Heart left ventricle (tissue), 16 donors: ENCODE results near the gene BIRC2. TPM values are rescaled to one million over a fixed set of nuclear protein-coding genes. Genes with fewer than 3 reads are reported as not detected.

Experiments used
- ATAC-seq, 4 donors: fragments of 200-7000 bp; cut with Tn5 transposase; one replicate each; pipeline ENCODE4 v1.9.1; 2020 to 2022; ENCODE audit warnings: moderate library complexity in 4 of 4, mild to moderate bottlenecking in 3 of 4, moderate number of reproducible peaks in 1 of 4
- DNase-seq, 5 donors: peaks; one replicate each; pipeline ENCODE4 v3.0.0-alpha.2; 2020
- H3K27ac ChIP-seq, 12 donors: fragments of 200-600 bp; sonication (generic) in 4 of 12; one replicate each; pipeline versions ENCODE4 v1.5.0 to v1.8.0; 2016 to 2022; ENCODE audit warnings: mild to moderate bottlenecking in 2 of 12
- H3K27me3 ChIP-seq, 9 donors: fragments of 200-600 bp; sonication (generic) in 2 of 9; one replicate each; pipeline versions ENCODE4 v1.5.1 to v1.8.0; 2016 to 2022; ENCODE audit warnings: mild to moderate bottlenecking in 3 of 9
- H3K36me3 ChIP-seq, 9 donors: fragments of 200-600 bp; sonication (generic) in 2 of 9; one replicate each; pipeline versions ENCODE4 v1.5.0 to v1.8.0; 2018 to 2022; ENCODE audit warnings: mild to moderate bottlenecking in 2 of 9
- H3K4me1 ChIP-seq, 12 donors: fragments of 200-600 bp; sonication (generic) in 4 of 12; one replicate each; pipeline versions ENCODE4 v1.5.0 to v1.8.0; 2016 to 2022; ENCODE audit warnings: mild to moderate bottlenecking in 3 of 12
- H3K4me3 ChIP-seq, 12 donors: fragments of 200-600 bp; sonication (generic) in 4 of 12; one replicate each; pipeline versions ENCODE4 v1.5.0 to v1.8.0; 2017 to 2022; ENCODE audit warnings: mild to moderate bottlenecking in 9 of 12, moderate library complexity in 4 of 12
- H3K9me3 ChIP-seq, 12 donors: fragments of 200-600 bp; sonication (generic) in 4 of 12; one replicate each; pipeline versions ENCODE4 v1.5.0 to v1.8.0; 2016 to 2022; ENCODE audit warnings: mild to moderate bottlenecking in 1 of 12
- CTCF ChIP-seq, 12 donors: fragments of 200-600 bp; sonication (generic) in 4 of 12; IDR thresholded peaks; one replicate each; pipeline versions ENCODE4 v1.5.0 to v1.8.0; 2018 to 2022; ENCODE audit warnings: antibody characterized with exemption in 12 of 12, mild to moderate bottlenecking in 5 of 12
- POLR2A ChIP-seq, 2 donors: fragments of 450-650 bp; IDR thresholded peaks; one replicate each; pipeline ENCODE4 v1.6.1; 2017; ENCODE audit warnings: antibody characterized with exemption in 2 of 2, mild to moderate bottlenecking in 2 of 2, moderate library complexity in 2 of 2
- WGBS, 4 donors: extraction: QIAGEN DNeasy Blood & Tissue Kit in 2 of 4; methylation state at CpG; one replicate each; pipeline versions ENCODE4 v1.1.5 to v1.1.7; 2013 to 2018; 5-methylcytosine and 5-hydroxymethylcytosine counted together
- intact Hi-C, 10 donors: fragments of 100-400 bp; cut with DNase I; formaldehyde crosslinking; loops; one replicate each; pipeline versions ENCODE4 v1.11.1 to v1.14.2; 2022
- polyA plus RNA-seq, 2 donors: library from polyadenylated mRNA; stranded (reverse); fragments of 200-250 nt; gene quantifications; one replicate each; pipeline ENCODE4 v1.2.3, GENCODE V29; 2013
- total RNA-seq, 9 donors: library from RNA; depleted of rRNA in 2 of 9; stranded (reverse); fragments of >200 nt in 2 of 9; fragmentation: NEBNext Ultra II Directional in 3 of 9; extraction: Animal tissue kit (Norgen Biotek cat#: 25700) in 3 of 9; gene quantifications; one replicate each; pipeline versions ENCODE4 v1.1.0 to v1.2.4, GENCODE V29; 2016 to 2023
- donor health status: ischemic (EF 13 %, LVEDD 7.1; RV severe dilation, severe dysfunction).
- donor health status: healthy with polysubstance abuse.
- donor health status: DM: no; HTN: yes; CAD: no.
- donor health status: DM: no; HTN: no; CAD: no.
- donor health status: ischemic (EF 25% LVEDD 6.9; RV normal size, moderate dysfunction).
- donor health status: ischemic (EF 25% LVEDD 5.7; RV mildly dilated, moderate dysfunction).
- donor health status: healthy.
- donor health status: DM: yes; HTN: yes; CAD: no.
- donor health status: ischemic (EF 35%, LVEDD 5.7; RV mildly dilated, moderate dysfunction).
- donor health status: nonischemic (EF 11% LVEDD 7.7; RV severe dilation, severe dysfunction).
- donor health status: DM: yes; HTN: yes; CAD: no.
- donor health status: PGD.
- donor health status: ischemic (EF 29% LVEDD 5.4; RV normal size, mild dysfunction).
- donor health status: nonischemic (EF 23%, LVEDD 6.1; RV moderate dilation, normal function).

The BIRC2 gene
- total and polyA plus RNA-seq, 11 donors = 17.9 to 39.9 (median 32.7) TPM

GRCh38 chr11:102400603-102401002 lies 53.6 kb downstream of the BIRC2 start:
- peaks cover 0 to 87% (median 65%) of the 10 kb centered on the region in 9 donors for H3K36me3 ChIP-seq
- WGBS, 4 donors = 90 to 96% (median 93%) methylated on average over 5 of the region's 5 CpGs
- peaks cover 0 to 32% (median 1%) of the 10 kb centered on the region in 12 donors for H3K4me1 ChIP-seq
- ATAC-seq = no peak
- DNase-seq = no peak
- intact Hi-C loops = no loop called here
- no peak overlapping the region for H3K4me3 ChIP-seq
- H3K27ac ChIP-seq = no peak overlapping the region
- no peaks in the 10 kb centered on the region for H3K27me3 ChIP-seq
- TF ChIP-seq POLR2A (IDR thresholded peaks at IDR 0.05) = no peak
- TF ChIP-seq CTCF (IDR thresholded peaks at IDR 0.05) = no peak
- H3K9me3 ChIP-seq = no peaks in the 10 kb centered on the region

- ATAC-seq (no peak), DNase-seq (no peak)
- intact Hi-C loops = no loop called here
- no peaks in the 10 kb centered on the region for H3K9me3 ChIP-seq
- peaks cover 0 to 31% (median 1%) of the 10 kb centered on the region in 12 donors for H3K4me1 ChIP-seq
- H3K27me3 ChIP-seq = no peaks in the 10 kb centered on the region
- 96 to 97% (median 97%) methylated on average over 3 of the region's 3 CpGs for WGBS, 4 donors
- TF ChIP-seq CTCF (IDR thresholded peaks at IDR 0.05) (no peak), POLR2A (IDR thresholded peaks at IDR 0.05) (no peak)
- no peak overlapping the region for H3K4me3 ChIP-seq
- H3K36me3 ChIP-seq = peaks cover 0 to 85% (median 58%) of the 10 kb centered on the region in 9 donors
- H3K27ac ChIP-seq = no peak overlapping the region
Measured at GRCh38 chr11:102401905-102402304, 54.9 kb downstream of the BIRC2 start.

GRCh38 chr11:102402548-102402947 lies 55.5 kb downstream of the BIRC2 start:
- intact Hi-C loops = no loop called here

GRCh38 chr11:102405501-102405900 lies 58.5 kb downstream of the BIRC2 start:
- ATAC-seq (no peak), DNase-seq (no peak)
- TF ChIP-seq CTCF (IDR thresholded peaks at IDR 0.05) (no peak), POLR2A (IDR thresholded peaks at IDR 0.05) (no peak)
- 88 to 91% (median 90%) methylated on average over 5 of the region's 5 CpGs for WGBS, 4 donors
- H3K36me3 ChIP-seq = peaks cover 0 to 56% (median 35%) of the 10 kb centered on the region in 9 donors
- H3K4me3 ChIP-seq = no peak overlapping the region
- intact Hi-C loops = no loop called here
- H3K9me3 ChIP-seq = no peaks in the 10 kb centered on the region
- H3K4me1 ChIP-seq = peaks cover 0 to 41% (median 5%) of the 10 kb centered on the region in 12 donors
- no peak overlapping the region for H3K27ac ChIP-seq
- H3K27me3 ChIP-seq = no peaks in the 10 kb centered on the region

More at GRCh38 chr11:102402548-102402947, 55.5 kb downstream of the BIRC2 start:
- H3K9me3 ChIP-seq = no peaks in the 10 kb centered on the region
- no peak for TF ChIP-seq CTCF (IDR thresholded peaks at IDR 0.05)
- TF ChIP-seq POLR2A (IDR thresholded peaks at IDR 0.05) = no peak
- H3K27ac ChIP-seq = no peak overlapping the region
- no peak for DNase-seq
- H3K36me3 ChIP-seq = peaks cover 0 to 78% (median 56%) of the 10 kb centered on the region in 9 donors
- no peaks in the 10 kb centered on the region for H3K27me3 ChIP-seq
- no peak overlapping the region for H3K4me3 ChIP-seq
- H3K4me1 ChIP-seq = peaks cover 0 to 29% (median 0%) of the 10 kb centered on the region in 12 donors
- ATAC-seq = no peak
